HepG2 (cell line): Measurements from ENCODE around the gene GGA3. TPM values are rescaled to one million over a fixed set of nuclear protein-coding genes. Genes with fewer than 3 reads are reported as not detected.

ENCODE experiments used
- CBX5 ChIP-seq: sonication (generic); formaldehyde crosslinking; IDR thresholded peaks from 2 replicates; pipeline ENCODE4 v1.4.0; 2020; ENCODE audit warnings: missing genetic modification reagents, borderline replicate concordance
- ELF3 ChIP-seq: IDR thresholded peaks from 2 replicates; pipeline ENCODE4 v1.6.1; 2016; ENCODE audit warnings: missing genetic modification reagents, missing compliant biosample characterization
- KDM2A ChIP-seq: sonication (generic); formaldehyde crosslinking; IDR thresholded peaks from 2 replicates; pipeline ENCODE4 v1.4.0; 2020; ENCODE audit warnings: low read depth, missing genetic modification reagents, borderline replicate concordance
- MAZ ChIP-seq, 2 experiments: sonication (generic) in 1 of 2; formaldehyde crosslinking in 1 of 2; IDR thresholded peaks; 2 replicates each; pipeline versions ENCODE4 v1.5.0 to v1.6.1; 2012 to 2020; ENCODE audit warnings: low read depth in 2 of 2, mild to moderate bottlenecking in 2 of 2, borderline replicate concordance in 1 of 2, improper control_type of control experiment in 1 of 2, low read length in 1 of 2, missing genetic modification reagents in 1 of 2, moderate library complexity in 1 of 2
- NCOA1 ChIP-seq: sonication (generic); formaldehyde crosslinking; IDR thresholded peaks from 2 replicates; pipeline ENCODE4 v1.9.0; 2021; ENCODE audit warnings: missing genetic modification reagents
- SMYD3 ChIP-seq: sonication (generic); formaldehyde crosslinking; IDR thresholded peaks from 2 replicates; pipeline ENCODE4 v1.8.1; 2023; ENCODE audit warnings: mild to moderate bottlenecking, missing genetic modification reagents
- SP5 ChIP-seq: IDR thresholded peaks from 2 replicates; pipeline ENCODE4 v1.6.1; 2016; ENCODE audit warnings: low read depth, borderline replicate concordance
- TEAD3 ChIP-seq: optimal IDR thresholded peaks from 2 replicates; pipeline ENCODE3; 2016; ENCODE audit warnings: borderline replicate concordance
- ZBTB7B ChIP-seq: sonication (generic); formaldehyde crosslinking; IDR thresholded peaks from 2 replicates; pipeline ENCODE4 v1.4.0; 2020; ENCODE audit warnings: missing genetic modification reagents
- ZMYM2 ChIP-seq: sonication (generic); formaldehyde crosslinking; IDR thresholded peaks from 2 replicates; pipeline ENCODE4 v1.8.0; 2022; ENCODE audit warnings: mild to moderate bottlenecking, missing genetic modification reagents
- ZNF10 ChIP-seq: sonication (generic); formaldehyde crosslinking; IDR thresholded peaks from 2 replicates; pipeline ENCODE4 v1.4.0; 2020; ENCODE audit warnings: mild to moderate bottlenecking, low read depth, missing genetic modification reagents, borderline replicate concordance
- ZNF282 ChIP-seq: fragments of 450-650 bp; IDR thresholded peaks from 2 replicates; pipeline ENCODE4 v1.6.1; 2018; ENCODE audit not compliant: partially characterized antibody
- ZNF33A ChIP-seq: sonication (generic); formaldehyde crosslinking; IDR thresholded peaks from 2 replicates; pipeline ENCODE4 v1.5.1; 2020; ENCODE audit warnings: missing genetic modification reagents, mild to moderate bottlenecking, moderate library complexity, borderline replicate concordance
- ZNF564 ChIP-seq: sonication (generic); formaldehyde crosslinking; IDR thresholded peaks from 2 replicates; pipeline ENCODE4 v1.8.1; 2023; ENCODE audit warnings: mild to moderate bottlenecking, missing genetic modification reagents
- ZNF782 ChIP-seq: sonication (generic); formaldehyde crosslinking; IDR thresholded peaks from 2 replicates; pipeline ENCODE4 v1.4.0; 2020; ENCODE audit warnings: missing genetic modification reagents, mild to moderate bottlenecking, borderline replicate concordance
- polyA plus RNA-seq, 8 experiments: library from polyadenylated mRNA; depleted of rRNA in 3 of 8; stranded (reverse) in 7 of 8; unstranded in 1 of 8; fragments of >200 nt; fragmentation: Illumina TruSeq in 4 of 8; extraction: Trizol in 4 of 8; gene quantifications; 2 replicates each; pipeline versions ENCODE4 v1.2.1 to v1.2.3, GENCODE V29; 2011 to 2016; ENCODE audit warnings: low read depth in 4 of 8, missing spikeins in 1 of 8, mixed read lengths in 1 of 8; ENCODE audit not compliant: insufficient read depth in 1 of 8
- total RNA-seq, 5 experiments: library from RNA; depleted of rRNA; stranded (reverse); fragments of >200 nt; fragmentation: Illumina TruSeq; extraction: Trizol; gene quantifications; 2 replicates each; pipeline ENCODE4 v1.2.3, GENCODE V29; 2016; ENCODE audit warnings: low read depth in 1 of 5
- TF ChIP-seq, protein P1 (sequence below), 2 experiments: sonication (generic) in 1 of 2; formaldehyde crosslinking in 1 of 2; IDR thresholded peaks; 2 replicates each; pipeline versions ENCODE4 v1.6.1 to v1.9.0; 2014 to 2022; ENCODE audit warnings: antibody characterized with exemption in 1 of 2, borderline replicate concordance in 1 of 2, inconsistent platforms in 1 of 2, low read depth in 1 of 2, missing genetic modification reagents in 1 of 2
- TF ChIP-seq, protein P2 (sequence below): sonication (generic); formaldehyde crosslinking; IDR thresholded peaks from 2 replicates; pipeline ENCODE4 v1.4.0; 2020; ENCODE audit warnings: missing genetic modification reagents, borderline replicate concordance

Gene GGA3
- total and polyA plus RNA-seq, 2 of the 13 experiments (the other 11 are each of a cell fraction or from before 2014, with no cell fraction given) = 28.4 to 43.7 TPM

DNA sequence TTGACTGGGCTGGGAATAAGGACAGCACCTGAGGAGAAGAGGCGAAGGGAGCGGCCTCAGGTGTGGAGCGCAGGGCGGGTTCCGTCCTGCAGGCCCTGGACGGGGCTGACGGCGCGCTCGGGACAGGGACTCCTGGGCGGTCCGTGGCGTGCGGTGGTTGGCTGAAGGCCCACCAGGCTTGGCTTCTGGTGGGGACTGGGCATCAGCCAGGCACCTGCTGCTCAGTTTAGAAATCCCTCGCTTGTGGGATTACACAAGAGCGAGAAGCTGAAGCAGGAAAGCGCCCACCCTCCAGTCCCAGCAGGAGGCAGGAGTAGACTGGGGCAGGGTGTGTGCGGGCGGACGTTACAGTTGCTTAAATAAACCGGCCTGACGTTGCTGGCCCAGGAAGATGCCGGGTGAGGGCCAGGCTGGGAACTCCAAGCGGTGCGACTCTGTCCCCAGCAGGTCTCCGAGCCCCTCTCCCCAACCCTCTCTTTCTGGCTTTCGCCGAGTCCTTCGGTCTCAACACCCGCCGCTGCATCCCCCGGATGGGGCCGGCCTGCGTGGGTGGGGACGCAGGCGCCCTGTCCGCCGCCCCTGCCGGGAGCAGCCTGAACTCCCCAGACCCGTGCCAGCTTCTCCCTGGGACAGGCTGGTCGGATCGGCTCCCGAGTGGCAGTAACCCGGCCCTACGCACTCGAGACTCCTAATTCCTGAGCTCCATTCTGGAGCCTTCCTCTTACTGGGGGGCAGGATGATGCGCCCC lies 9.0 kb upstream of the GGA3 start (continued):
- TF ChIP-seq, protein P1, sequence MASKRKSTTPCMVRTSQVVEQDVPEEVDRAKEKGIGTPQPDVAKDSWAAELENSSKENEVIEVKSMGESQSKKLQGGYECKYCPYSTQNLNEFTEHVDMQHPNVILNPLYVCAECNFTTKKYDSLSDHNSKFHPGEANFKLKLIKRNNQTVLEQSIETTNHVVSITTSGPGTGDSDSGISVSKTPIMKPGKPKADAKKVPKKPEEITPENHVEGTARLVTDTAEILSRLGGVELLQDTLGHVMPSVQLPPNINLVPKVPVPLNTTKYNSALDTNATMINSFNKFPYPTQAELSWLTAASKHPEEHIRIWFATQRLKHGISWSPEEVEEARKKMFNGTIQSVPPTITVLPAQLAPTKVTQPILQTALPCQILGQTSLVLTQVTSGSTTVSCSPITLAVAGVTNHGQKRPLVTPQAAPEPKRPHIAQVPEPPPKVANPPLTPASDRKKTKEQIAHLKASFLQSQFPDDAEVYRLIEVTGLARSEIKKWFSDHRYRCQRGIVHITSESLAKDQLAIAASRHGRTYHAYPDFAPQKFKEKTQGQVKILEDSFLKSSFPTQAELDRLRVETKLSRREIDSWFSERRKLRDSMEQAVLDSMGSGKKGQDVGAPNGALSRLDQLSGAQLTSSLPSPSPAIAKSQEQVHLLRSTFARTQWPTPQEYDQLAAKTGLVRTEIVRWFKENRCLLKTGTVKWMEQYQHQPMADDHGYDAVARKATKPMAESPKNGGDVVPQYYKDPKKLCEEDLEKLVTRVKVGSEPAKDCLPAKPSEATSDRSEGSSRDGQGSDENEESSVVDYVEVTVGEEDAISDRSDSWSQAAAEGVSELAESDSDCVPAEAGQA (IDR thresholded peaks at IDR 0.05; ENCODE audit: low read depth) = 0 out of 2 replicates have a peak, but pooled peaks have one; percentile 7
- TF ChIP-seq, protein P1 (CRISPR knock-in tag; IDR thresholded peaks at IDR 0.05; ENCODE audit: borderline replicate concordance) = no peak
- TF ChIP-seq ZNF10 = no peak
- no peak for TF ChIP-seq ZNF282
- TF ChIP-seq, protein P2, sequence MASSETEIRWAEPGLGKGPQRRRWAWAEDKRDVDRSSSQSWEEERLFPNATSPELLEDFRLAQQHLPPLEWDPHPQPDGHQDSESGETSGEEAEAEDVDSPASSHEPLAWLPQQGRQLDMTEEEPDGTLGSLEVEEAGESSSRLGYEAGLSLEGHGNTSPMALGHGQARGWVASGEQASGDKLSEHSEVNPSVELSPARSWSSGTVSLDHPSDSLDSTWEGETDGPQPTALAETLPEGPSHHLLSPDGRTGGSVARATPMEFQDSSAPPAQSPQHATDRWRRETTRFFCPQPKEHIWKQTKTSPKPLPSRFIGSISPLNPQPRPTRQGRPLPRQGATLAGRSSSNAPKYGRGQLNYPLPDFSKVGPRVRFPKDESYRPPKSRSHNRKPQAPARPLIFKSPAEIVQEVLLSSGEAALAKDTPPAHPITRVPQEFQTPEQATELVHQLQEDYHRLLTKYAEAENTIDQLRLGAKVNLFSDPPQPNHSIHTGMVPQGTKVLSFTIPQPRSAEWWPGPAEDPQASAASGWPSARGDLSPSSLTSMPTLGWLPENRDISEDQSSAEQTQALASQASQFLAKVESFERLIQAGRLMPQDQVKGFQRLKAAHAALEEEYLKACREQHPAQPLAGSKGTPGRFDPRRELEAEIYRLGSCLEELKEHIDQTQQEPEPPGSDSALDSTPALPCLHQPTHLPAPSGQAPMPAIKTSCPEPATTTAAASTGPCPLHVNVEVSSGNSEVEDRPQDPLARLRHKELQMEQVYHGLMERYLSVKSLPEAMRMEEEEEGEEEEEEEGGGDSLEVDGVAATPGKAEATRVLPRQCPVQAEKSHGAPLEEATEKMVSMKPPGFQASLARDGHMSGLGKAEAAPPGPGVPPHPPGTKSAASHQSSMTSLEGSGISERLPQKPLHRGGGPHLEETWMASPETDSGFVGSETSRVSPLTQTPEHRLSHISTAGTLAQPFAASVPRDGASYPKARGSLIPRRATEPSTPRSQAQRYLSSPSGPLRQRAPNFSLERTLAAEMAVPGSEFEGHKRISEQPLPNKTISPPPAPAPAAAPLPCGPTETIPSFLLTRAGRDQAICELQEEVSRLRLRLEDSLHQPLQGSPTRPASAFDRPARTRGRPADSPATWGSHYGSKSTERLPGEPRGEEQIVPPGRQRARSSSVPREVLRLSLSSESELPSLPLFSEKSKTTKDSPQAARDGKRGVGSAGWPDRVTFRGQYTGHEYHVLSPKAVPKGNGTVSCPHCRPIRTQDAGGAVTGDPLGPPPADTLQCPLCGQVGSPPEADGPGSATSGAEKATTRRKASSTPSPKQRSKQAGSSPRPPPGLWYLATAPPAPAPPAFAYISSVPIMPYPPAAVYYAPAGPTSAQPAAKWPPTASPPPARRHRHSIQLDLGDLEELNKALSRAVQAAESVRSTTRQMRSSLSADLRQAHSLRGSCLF = no peak
- TF ChIP-seq ZNF782 (CRISPR knock-in tag) = no peak; the same call in 1 of the 2 replicates
- peak; percentile 71; the same call in 1 of the 2 replicates for TF ChIP-seq ELF3
- TF ChIP-seq ZNF564 (CRISPR knock-in tag) = no peak
- TF ChIP-seq ZNF33A (CRISPR knock-in tag) = peak; percentile 77; the same call in 1 of the 2 replicates
- no peak for TF ChIP-seq NCOA1 (CRISPR knock-in tag)
- no peak for TF ChIP-seq SMYD3 (CRISPR knock-in tag)
- peak; percentile 21; the same call in 1 of the 2 replicates for TF ChIP-seq CBX5 (CRISPR knock-in tag)
- TF ChIP-seq SP5 (CRISPR knock-in tag) = no peak
- peak; percentile 86 for TF ChIP-seq KDM2A (CRISPR knock-in tag)
- TF ChIP-seq ZBTB7B = peak; percentile 65
- TF ChIP-seq TEAD3 (CRISPR knock-in tag) = no peak
- no peak; the same call in 1 of the 2 replicates for TF ChIP-seq MAZ (IDR thresholded peaks at IDR 0.05; ENCODE audit: borderline replicate concordance, low read depth, low read length)
- TF ChIP-seq MAZ (CRISPR knock-in tag; IDR thresholded peaks at IDR 0.05; ENCODE audit: low read depth) = peak; percentile 39; the same call in 1 of the 2 replicates
- peak; percentile 50; the same call in 1 of the 2 replicates for TF ChIP-seq ZMYM2 (CRISPR knock-in tag)
